HCT116 (cell line): Measurements from ENCODE around the gene ARSG. TPM values are rescaled to one million over a fixed set of nuclear protein-coding genes. Genes with fewer than 3 reads are reported as not detected.

Source experiments
- ATAC-seq: fragments of 200-7000 bp; cut with Tn5 transposase; 2 replicates; pipeline ENCODE4 v1.9.1; 2020; ENCODE audit warnings: mild to moderate bottlenecking, moderate library complexity
- BruUV-seq: library from RNA; stranded (reverse); fragments of 400-500 nt; replicated peaks from 2 replicates; lab custom pipeline; 2021; lab: Mats Ljungman, UMichigan
- CTCF ChIA-PET: fragments of 300-600 bp; sonication (Branson Sonifier 250); formaldehyde crosslinking; loops from one replicate; lab custom pipeline; 2021; ENCODE audit warnings: antibody characterized with exemption; lab: Charles Lee
- POLR2A ChIA-PET: fragments of 300-600, 350-600 bp; sonication (Branson Sonifier 250); formaldehyde crosslinking; loops from one replicate; lab custom pipeline; 2021; ENCODE audit warnings: antibody characterized with exemption; lab: Charles Lee
- RAD21 ChIA-PET, 2 experiments: fragments of 300-600 bp; sonication (Branson Sonifier 250); formaldehyde crosslinking; loops; one replicate each; lab custom pipeline; 2023; ENCODE audit warnings: low total read pairs in 2 of 2; ENCODE audit not compliant: uncharacterized antibody in 2 of 2, unreplicated experiment in 2 of 2, low non-redundant PET in 1 of 2; lab: Charles Lee
- DNase-seq: peaks from one replicate; pipeline ENCODE4 v3.0.0-alpha.2; 2010; ENCODE audit warnings: low read depth, low spot score
- H2AFZ ChIP-seq: fragments of 200-600 bp; shearing (Covaris generic), sonication (generic); 2 replicates; pipeline ENCODE4 v1.6.1; 2017; ENCODE audit warnings: low read depth, mixed run types, mixed read lengths, antibody characterized with exemption, low read length; ENCODE audit not compliant: poor library complexity, severe bottlenecking
- H3K27ac ChIP-seq: 2 replicates; pipeline ENCODE4 v1.5.1; 2012; ENCODE audit warnings: low read depth, low read length
- H3K27me3 ChIP-seq: fragments of 200-600 bp; sonication (generic); 2 replicates; pipeline ENCODE4 v1.6.1; 2016; ENCODE audit warnings: mixed run types, low read length, mixed read lengths; ENCODE audit not compliant: insufficient read depth
- H3K36me3 ChIP-seq, 2 experiments: fragments of 200-500 bp in 1 of 2; fragments of 200-600 bp in 1 of 2; sonication (Bioruptor generic) in 1 of 2; sonication (generic) in 1 of 2; 2 replicates each; pipeline versions ENCODE4 v1.5.1 to v1.6.1; 2014 to 2016; ENCODE audit warnings: low read length in 2 of 2, inconsistent platforms in 1 of 2, mixed read lengths in 1 of 2, mixed run types in 1 of 2; ENCODE audit not compliant: insufficient read depth in 2 of 2, control insufficient read depth in 1 of 2
- H3K4me1 ChIP-seq, 2 experiments: fragments of 200-600 bp in 1 of 2; sonication (generic) in 1 of 2; 2 replicates each; pipeline versions ENCODE4 v1.5.1 to v1.6.1; 2012 to 2017; ENCODE audit warnings: low read length in 2 of 2, inconsistent platforms in 1 of 2, mild to moderate bottlenecking in 1 of 2, mixed read lengths in 1 of 2, mixed run types in 1 of 2, moderate library complexity in 1 of 2; ENCODE audit not compliant: insufficient read depth in 2 of 2, control insufficient read depth in 1 of 2
- H3K4me2 ChIP-seq: fragments of 200-600 bp; sonication (generic); 2 replicates; pipeline ENCODE4 v1.6.1; 2017; ENCODE audit warnings: mixed run types, low read length, mixed read lengths
- H3K4me3 ChIP-seq, 2 experiments: fragments of 200-600 bp in 1 of 2; sonication (generic) in 1 of 2; replicated peaks in 1 of 2; 2 replicates each; pipeline ENCODE4 v1.5.1; 2011 to 2016; ENCODE audit warnings: low read length in 2 of 2, control low read depth in 1 of 2, low read depth in 1 of 2, mild to moderate bottlenecking in 1 of 2, mixed read lengths in 1 of 2, mixed run types in 1 of 2
- H3K79me2 ChIP-seq: fragments of 200-600 bp; sonication (generic); 2 replicates; pipeline ENCODE4 v1.6.1; 2017; ENCODE audit warnings: mild to moderate bottlenecking, mixed run types, low read length, moderate library complexity, mixed read lengths; ENCODE audit not compliant: insufficient read depth
- H3K9ac ChIP-seq: fragments of 200-600 bp; sonication (generic); 2 replicates; pipeline ENCODE4 v1.6.1; 2016; ENCODE audit warnings: low read length, mixed read lengths
- H3K9me2 ChIP-seq: fragments of 200-600 bp; sonication (generic), shearing (Covaris generic); 2 replicates; pipeline ENCODE4 v1.6.1; 2017; ENCODE audit warnings: mixed run types, mild to moderate bottlenecking, moderate library complexity; ENCODE audit not compliant: insufficient read depth
- H3K9me3 ChIP-seq, 2 experiments: fragments of 200-500 bp in 1 of 2; fragments of 200-600 bp in 1 of 2; sonication (Bioruptor generic) in 1 of 2; sonication (generic) in 1 of 2; 2 replicates each; pipeline ENCODE4 v1.6.1; 2014 to 2017; ENCODE audit warnings: low read length in 2 of 2, mixed read lengths in 2 of 2, inconsistent platforms in 1 of 2, low read depth in 1 of 2, mild to moderate bottlenecking in 1 of 2, mixed run types in 1 of 2, moderate library complexity in 1 of 2; ENCODE audit not compliant: control insufficient read depth in 1 of 2, insufficient read depth in 1 of 2
- H4K20me1 ChIP-seq: fragments of 200-600 bp; sonication (generic), shearing (Covaris generic); 2 replicates; pipeline ENCODE4 v1.6.1; 2017; ENCODE audit warnings: mixed run types, mild to moderate bottlenecking, moderate library complexity; ENCODE audit not compliant: insufficient read depth
- ATF3 ChIP-seq: IDR thresholded peaks from 2 replicates; pipeline ENCODE4 v1.6.1; 2012
- CBX3 ChIP-seq: IDR thresholded peaks from 2 replicates; pipeline ENCODE4 v1.6.1; 2012; ENCODE audit warnings: low read depth
- CEBPB ChIP-seq: IDR thresholded peaks from 2 replicates; pipeline ENCODE4 v1.6.1; 2012; ENCODE audit warnings: low read depth
- CTCF ChIP-seq, 3 experiments: fragments of 200-600 bp in 1 of 3; sonication (generic) in 1 of 3; IDR thresholded peaks in 2 of 3; conservative IDR thresholded peaks in 1 of 3; 2 replicates each; pipeline ENCODE4 v1.5.1; 2012 to 2017; ENCODE audit warnings: low read depth in 2 of 3, low read length in 2 of 3, antibody characterized with exemption in 1 of 3, borderline replicate concordance in 1 of 3, control low read depth in 1 of 3, mild to moderate bottlenecking in 1 of 3, mixed read lengths in 1 of 3, mixed run types in 1 of 3, moderate library complexity in 1 of 3; ENCODE audit not compliant: insufficient read depth in 1 of 3
- EGR1 ChIP-seq: IDR thresholded peaks from 2 replicates; pipeline ENCODE4 v1.6.1; 2012; ENCODE audit warnings: low read depth
- ELF1 ChIP-seq: IDR thresholded peaks from 2 replicates; pipeline ENCODE4 v1.6.1; 2012; ENCODE audit warnings: low read depth, borderline replicate concordance
- EZH2 ChIP-seq: fragments of 200-600 bp; sonication (generic); IDR thresholded peaks from 2 replicates; pipeline ENCODE4 v1.6.1; 2017; ENCODE audit warnings: antibody characterized with exemption, mixed run types
- EZH2phosphoT487 ChIP-seq: fragments of 200-600 bp; IDR thresholded peaks from 2 replicates; pipeline ENCODE4 v1.6.1; 2018; ENCODE audit warnings: antibody characterized with exemption, borderline replicate concordance
- JUND ChIP-seq: IDR thresholded peaks from 2 replicates; pipeline ENCODE4 v1.6.1; 2012
- POLR2A ChIP-seq: IDR thresholded peaks from 2 replicates; pipeline ENCODE4 v1.7.0; 2011; ENCODE audit warnings: borderline replicate concordance; ENCODE audit not compliant: insufficient read depth, insufficient read length; ENCODE audit errors: extremely low read depth
- POLR2AphosphoS5 ChIP-seq: IDR thresholded peaks from 2 replicates; pipeline ENCODE4 v1.6.1; 2011; ENCODE audit warnings: mild to moderate bottlenecking, low read depth, low read length, moderate library complexity
- RAD21 ChIP-seq: IDR thresholded peaks from 2 replicates; pipeline ENCODE4 v1.6.1; 2012; ENCODE audit warnings: low read depth, mild to moderate bottlenecking
- REST ChIP-seq: IDR thresholded peaks from 2 replicates; pipeline ENCODE4 v1.6.1; 2012; ENCODE audit warnings: low read depth
- SIN3A ChIP-seq: IDR thresholded peaks from 2 replicates; pipeline ENCODE4 v1.6.1; 2012; ENCODE audit warnings: low read depth
- SP1 ChIP-seq: IDR thresholded peaks from 2 replicates; pipeline ENCODE4 v1.6.1; 2012; ENCODE audit warnings: low read depth
- YY1 ChIP-seq: IDR thresholded peaks from 2 replicates; pipeline ENCODE4 v1.6.1; 2011; ENCODE audit warnings: low read length, low read depth, moderate library complexity, mild to moderate bottlenecking; ENCODE audit not compliant: insufficient replicate concordance; ENCODE audit errors: extremely low read depth
- ZBTB33 ChIP-seq: IDR thresholded peaks from 2 replicates; pipeline ENCODE4 v1.6.1; 2011; ENCODE audit warnings: mild to moderate bottlenecking, low read length, moderate library complexity; ENCODE audit not compliant: insufficient replicate concordance; ENCODE audit errors: extremely low read depth
- ZFX ChIP-seq: fragments of 450-650 bp; IDR thresholded peaks from 2 replicates; pipeline ENCODE4 v1.6.1; 2017
- ZNF274 ChIP-seq: fragments of 200-500 bp; sonication (Bioruptor generic); IDR thresholded peaks from 2 replicates; pipeline ENCODE4 v1.6.1; 2014; ENCODE audit warnings: mild to moderate bottlenecking, low read depth, low read length, inconsistent platforms
- intact Hi-C: fragments of 100-400 bp; cut with micrococcal nuclease; formaldehyde crosslinking; loops from 2 replicates; pipeline ENCODE4 v1.10.0; 2022
- total RNA-seq: library from RNA; stranded (reverse); gene quantifications from one replicate; pipeline ENCODE4 v1.2.1, GENCODE V29; 2021; ENCODE audit not compliant: unreplicated experiment
- TF ChIP-seq, protein P1 (sequence below): IDR thresholded peaks from 2 replicates; pipeline ENCODE4 v1.6.1; 2012

The ARSG gene
- total RNA-seq, 1 experiment from 2014 or later, result 17.1 TPM

DNA sequence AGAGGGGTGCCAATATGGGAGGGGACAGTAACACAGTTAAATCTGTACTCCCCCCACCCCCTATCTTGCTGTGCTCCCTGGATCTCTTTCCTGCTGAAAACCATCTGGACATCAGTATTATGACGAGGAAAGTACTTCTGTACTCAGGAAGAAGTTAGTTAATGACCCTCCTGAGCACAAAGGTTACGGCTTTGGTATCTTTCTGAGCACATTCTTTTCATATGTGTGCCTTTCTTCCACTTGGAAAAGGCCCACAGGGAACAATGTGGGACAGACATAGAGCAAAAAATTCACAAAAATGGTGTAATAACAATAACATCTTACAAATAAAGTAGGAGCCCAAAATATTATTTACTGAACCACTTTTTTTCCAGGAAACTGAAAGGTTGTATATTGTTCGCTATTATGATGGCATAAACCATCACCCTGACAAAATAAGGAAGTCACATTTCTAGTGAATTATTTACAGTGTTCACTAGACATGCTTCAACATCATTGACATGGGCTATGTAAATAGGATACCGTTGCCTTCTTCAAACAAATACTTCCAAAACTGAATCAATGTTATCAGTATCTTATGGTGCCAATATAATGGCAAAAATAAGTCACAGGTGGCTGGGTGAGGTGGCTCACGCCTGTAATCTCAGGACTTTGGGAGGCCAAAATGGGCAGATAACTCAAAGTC is 160.5 kb downstream of the ARSG start:
- H2AFZ ChIP-seq, result no peak overlapping the region
- no peak overlapping the region for H3K4me3 ChIP-seq
- H3K36me3 ChIP-seq, result no peaks in the 10 kb centered on the region
- no peak overlapping the region for H3K27ac ChIP-seq
- BruUV-seq, result no TSS peak
- no peak overlapping the region for H3K4me2 ChIP-seq
- H3K79me2 ChIP-seq, result no peaks in the 10 kb centered on the region
- H3K27me3 ChIP-seq, result no peaks in the 10 kb centered on the region
- intact Hi-C loops, result no loop called here
- H3K9me3 ChIP-seq, result no peaks in the 10 kb centered on the region
- H3K9me2 ChIP-seq, result no peaks in the 10 kb centered on the region
- CTCF ChIA-PET, result no interaction called here
- RAD21 ChIA-PET, result no interaction called here
- POLR2A ChIA-PET, result no interaction called here
- H4K20me1 ChIP-seq, result no peaks in the 10 kb centered on the region
- H3K9ac ChIP-seq, result no peak overlapping the region
- no peak for TF ChIP-seq EZH2phosphoT487
- TF ChIP-seq SP1, result no peak
- no peak for TF ChIP-seq CEBPB
- TF ChIP-seq POLR2A, result no peak
- no peak for TF ChIP-seq JUND
- no peak for TF ChIP-seq CBX3
- TF ChIP-seq CTCF (IDR thresholded peaks at IDR 0.05 in 2 of 3, conservative IDR thresholded peaks at IDR 0.05 in 1 of 3; ENCODE audit: borderline replicate concordance in 1 of 3, insufficient read depth in 1 of 3, low read depth in 2 of 3, low read length in 2 of 3), result no peak
- TF ChIP-seq ZFX, result no peak
- TF ChIP-seq EZH2, result no peak
- TF ChIP-seq REST, result no peak
- TF ChIP-seq POLR2AphosphoS5, result no peak
- TF ChIP-seq YY1, result no peak
- TF ChIP-seq, protein P1, sequence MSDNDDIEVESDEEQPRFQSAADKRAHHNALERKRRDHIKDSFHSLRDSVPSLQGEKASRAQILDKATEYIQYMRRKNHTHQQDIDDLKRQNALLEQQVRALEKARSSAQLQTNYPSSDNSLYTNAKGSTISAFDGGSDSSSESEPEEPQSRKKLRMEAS, result no peak
- TF ChIP-seq ZBTB33, result no peak
- TF ChIP-seq ELF1, result no peak
- TF ChIP-seq EGR1, result no peak
- no peak for TF ChIP-seq ZNF274
- TF ChIP-seq RAD21, result no peak
- no peak for TF ChIP-seq ATF3
- no peak for TF ChIP-seq SIN3A
- TF ChIP-seq, all 23 proteins: peak for 0
- no peak for DNase-seq
- ATAC-seq, result no peak
- H3K4me1 ChIP-seq, result peaks cover 7 to 15% of the 10 kb centered on the region in 2 experiments
